Pancreas (tissue), 10 donors: ENCODE measurements around the gene PCCA. TPM values are rescaled to one million over a fixed set of nuclear protein-coding genes. Genes with fewer than 3 reads are reported as not detected.
A peak's percentile ranks its signal among the peaks of the same experiment; 100 is the strongest.

Experiments used
- ATAC-seq, 4 donors: fragments of 200-7000 bp; cut with Tn5 transposase; one replicate each; pipeline versions ENCODE4 v1.8.0 to v1.9.1; 2020; ENCODE audit warnings: mild to moderate bottlenecking in 4 of 4, moderate library complexity in 4 of 4
- DNase-seq, 6 donors: peaks; one replicate each; pipeline ENCODE4 v3.0.0-alpha.2; 2020
- FAIRE-seq: peaks from 2 replicates; lab custom pipeline; 2012; peaks lifted over from hg19 to GRCh38; lab: Jason Lieb, UNC
- H3K27ac ChIP-seq, 4 donors: fragments of 200-600 bp; sonication (generic); 1 replicate in 3 of 4; 2 replicates in 1 of 4; pipeline versions ENCODE4 v1.5.0 to v1.8.0; 2020
- H3K27me3 ChIP-seq, 4 donors: fragments of 200-600 bp; one replicate each; pipeline ENCODE4 v1.8.0; 2021
- H3K36me3 ChIP-seq, 3 donors: fragments of 200-600 bp; sonication (generic) in 1 of 3; one replicate each; pipeline versions ENCODE4 v1.5.0 to v1.8.0; 2020 to 2021
- H3K4me1 ChIP-seq, 3 donors: fragments of 200-600 bp; one replicate each; pipeline ENCODE4 v1.8.0; 2021
- H3K4me3 ChIP-seq, 4 donors: fragments of 200-600 bp; sonication (generic) in 2 of 4; one replicate each; pipeline versions ENCODE4 v1.5.0 to v1.8.0; 2020 to 2021
- H3K9me3 ChIP-seq, 4 donors: fragments of 200-600 bp; one replicate each; pipeline ENCODE4 v1.8.0; 2021
- WGBS, 2 donors: extraction: QIAGEN DNeasy Blood & Tissue Kit; methylation state at CpG; one replicate each; pipeline ENCODE4 v1.1.7; 2013; 5-methylcytosine and 5-hydroxymethylcytosine counted together
- intact Hi-C, 3 donors: fragments of 100-400 bp; cut with DNase I; formaldehyde crosslinking; loops; one replicate each; pipeline versions ENCODE4 v1.11.1 to v1.14.2; 2022
- polyA plus RNA-seq, 2 donors: library from polyadenylated mRNA; stranded (reverse); fragments of 200-250 nt; gene quantifications; one replicate each; pipeline ENCODE4 v1.2.3, GENCODE V29; 2013
- total RNA-seq, 6 donors: library from RNA; stranded (reverse); fragmentation: NEBNext Ultra II Directional in 4 of 6; extraction: Animal tissue kit (Norgen Biotek cat#: 25700) in 4 of 6; gene quantifications; one replicate each; pipeline versions ENCODE4 v1.2.1 to v1.2.4, GENCODE V29; 2021 to 2023
- TF ChIP-seq, protein P1 (sequence below), 4 donors: fragments of 200-600 bp; sonication (generic) in 3 of 4; IDR thresholded peaks; one replicate each; pipeline versions ENCODE4 v1.5.0 to v1.8.0; 2021; ENCODE audit warnings: antibody characterized with exemption in 4 of 4
- donor health status: healthy with polysubstance abuse.
- donor health status: DM: no; HTN: no; CAD: no; lungs with moderate emphysema.
- donor health status: DM: no; HTN: no; CAD: no.
- donor health status: control.
- donor health status: control.
- donor health status: Bipolar disorder and iron deficiency.
- donor health status: DM: yes; HTN: yes; CAD: no.
- donor health status: DM: no; HTN: no; CAD: no.
- donor health status: DM: no; HTN: no; CAD: no.
- donor health status: DM: yes; HTN: yes; CAD: no.

PCCA gene
- total and polyA plus RNA-seq, 8 donors = 14.2 to 32.1 (median 24.1) TPM

DNA sequence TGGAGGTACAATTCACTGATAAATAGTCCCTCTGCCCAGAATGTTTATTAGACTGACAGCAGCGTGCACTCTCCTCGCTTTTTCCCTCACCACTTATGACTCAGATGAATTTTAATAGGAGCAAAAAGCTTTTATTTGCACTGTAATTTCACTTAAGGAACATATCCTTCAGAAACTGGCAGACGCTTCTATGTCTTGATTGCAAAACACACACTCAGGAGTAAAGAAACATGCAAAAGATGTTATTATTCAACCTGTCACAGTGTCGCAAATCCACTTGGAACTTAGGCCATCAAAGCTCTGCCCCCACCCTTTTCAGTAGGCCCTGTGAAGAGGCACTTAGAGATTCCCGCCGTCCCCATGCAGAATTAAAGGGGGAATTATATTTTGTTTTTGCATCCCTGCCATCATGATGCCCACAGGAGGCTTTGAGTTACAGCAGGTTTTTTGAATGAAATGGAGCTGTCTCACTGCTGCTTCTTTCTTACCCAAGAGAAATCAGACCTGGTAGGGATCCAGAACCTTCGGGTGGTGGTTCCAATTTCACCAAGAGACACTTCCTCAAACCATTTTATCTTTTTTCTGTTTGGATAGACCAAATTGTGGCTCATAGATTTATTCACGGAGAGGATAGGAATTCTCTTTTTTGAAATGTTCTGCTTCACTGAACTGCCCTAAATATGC, 425.2 kb downstream of the PCCA start:
- DNase-seq = no peak
- H3K27ac ChIP-seq = no peak overlapping the region
- no peaks in the 10 kb centered on the region for H3K27me3 ChIP-seq
- intact Hi-C loops = loop anchor here in 2 of 3 donors (10.0 kb wide), 1 partner anchor 599 kb away; no protein-coding TSS in a partner anchor
- H3K4me1 ChIP-seq = peaks cover 6 to 26% (median 23%) of the 10 kb centered on the region in 3 donors
- H3K4me3 ChIP-seq = no peak overlapping the region
- WGBS, 2 donors = 57 to 60% methylated on average over 8 of the region's 8 CpGs
- H3K9me3 ChIP-seq = no peaks in the 10 kb centered on the region
- no peak for FAIRE-seq
- TF ChIP-seq, protein P1, sequence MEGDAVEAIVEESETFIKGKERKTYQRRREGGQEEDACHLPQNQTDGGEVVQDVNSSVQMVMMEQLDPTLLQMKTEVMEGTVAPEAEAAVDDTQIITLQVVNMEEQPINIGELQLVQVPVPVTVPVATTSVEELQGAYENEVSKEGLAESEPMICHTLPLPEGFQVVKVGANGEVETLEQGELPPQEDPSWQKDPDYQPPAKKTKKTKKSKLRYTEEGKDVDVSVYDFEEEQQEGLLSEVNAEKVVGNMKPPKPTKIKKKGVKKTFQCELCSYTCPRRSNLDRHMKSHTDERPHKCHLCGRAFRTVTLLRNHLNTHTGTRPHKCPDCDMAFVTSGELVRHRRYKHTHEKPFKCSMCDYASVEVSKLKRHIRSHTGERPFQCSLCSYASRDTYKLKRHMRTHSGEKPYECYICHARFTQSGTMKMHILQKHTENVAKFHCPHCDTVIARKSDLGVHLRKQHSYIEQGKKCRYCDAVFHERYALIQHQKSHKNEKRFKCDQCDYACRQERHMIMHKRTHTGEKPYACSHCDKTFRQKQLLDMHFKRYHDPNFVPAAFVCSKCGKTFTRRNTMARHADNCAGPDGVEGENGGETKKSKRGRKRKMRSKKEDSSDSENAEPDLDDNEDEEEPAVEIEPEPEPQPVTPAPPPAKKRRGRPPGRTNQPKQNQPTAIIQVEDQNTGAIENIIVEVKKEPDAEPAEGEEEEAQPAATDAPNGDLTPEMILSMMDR (IDR thresholded peaks at IDR 0.05) = no peak
- ATAC-seq = no peak
- H3K36me3 ChIP-seq = no peaks in the 10 kb centered on the region

- 2% methylated on average over 5 of the region's 5 CpGs for WGBS, 2 donors
- Histone ChIP-seq H3K36me3 (no peaks in the 10 kb centered on the region), H3K4me1 (peaks cover 6 to 26% (median 23%) of the 10 kb centered on the region in 3 donors), H3K27me3 (no peaks in the 10 kb centered on the region), H3K4me3 (no peak overlapping the region), H3K9me3 (no peaks in the 10 kb centered on the region), H3K27ac (no peak overlapping the region)
- FAIRE-seq (peak; percentile 86), DNase-seq (peak; percentile 61 to 86 (median 79)), ATAC-seq (peak; percentile 69 to 87 (median 82))
- intact Hi-C loops = loop anchor here in 2 of 3 donors (10.0 kb wide), 1 partner anchor 600 kb away; no protein-coding TSS in a partner anchor
- TF ChIP-seq, protein P1 (IDR thresholded peaks at IDR 0.05) = peak; percentile 66 to 91 (median 82)
Measured at GRCh38 chr13:100514788-100515409, 426.0 kb downstream of the PCCA start.

DNA sequence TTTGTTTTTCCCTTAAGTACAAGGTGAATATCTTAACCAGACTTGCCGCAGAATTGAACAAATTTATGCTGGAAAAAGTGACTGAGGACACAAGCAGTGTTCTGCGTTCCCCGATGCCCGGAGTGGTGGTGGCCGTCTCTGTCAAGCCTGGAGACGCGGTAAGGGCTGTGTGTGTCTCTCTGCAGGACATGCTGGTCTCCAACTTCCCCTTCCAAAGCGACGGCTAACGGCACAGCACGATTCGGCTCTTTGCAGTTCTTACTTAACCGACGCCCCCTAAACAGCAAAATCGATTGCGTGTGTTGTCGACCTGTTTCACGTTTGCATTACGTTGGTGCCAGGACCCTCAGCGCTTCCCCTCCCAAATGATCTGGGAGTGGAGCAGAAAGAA, 426.5 kb downstream of the PCCA start:
- intact Hi-C loops = loop anchor here in 2 of 3 donors (10.0 kb wide), 1 partner anchor 601 kb away; no protein-coding TSS in a partner anchor

GRCh38 chr13:100517135-100517534, 428.2 kb downstream of the PCCA start:
- H3K4me1 ChIP-seq = peaks cover 6 to 26% (median 23%) of the 10 kb centered on the region in 3 donors
- H3K27ac ChIP-seq = peak overlapping the region; percentile 44 to 69 (median 54)
- DNase-seq = peak in 4 of 6 donors; percentile 43 to 76 (median 68)
- 16 to 22% methylated on average over 9 of the region's 9 CpGs for WGBS, 2 donors
- FAIRE-seq = no peak
- H3K9me3 ChIP-seq = no peaks in the 10 kb centered on the region
- no peaks in the 10 kb centered on the region for H3K36me3 ChIP-seq
- TF ChIP-seq, protein P1 (IDR thresholded peaks at IDR 0.05) = no peak
- peak; percentile 85 to 92 (median 89) for ATAC-seq
- intact Hi-C loops = loop anchor here in 2 of 3 donors (10.0 kb wide), 1 partner anchor 602 kb away; no protein-coding TSS in a partner anchor
- no peak overlapping the region for H3K4me3 ChIP-seq
- H3K27me3 ChIP-seq = no peaks in the 10 kb centered on the region

More for the DNA sequence above, 426.5 kb downstream of the PCCA start:
- Histone ChIP-seq H3K4me3 (no peak overlapping the region), H3K36me3 (no peaks in the 10 kb centered on the region), H3K4me1 (peaks cover 6 to 26% (median 23%) of the 10 kb centered on the region in 3 donors), H3K27ac (no peak overlapping the region), H3K27me3 (no peaks in the 10 kb centered on the region), H3K9me3 (no peaks in the 10 kb centered on the region)
- TF ChIP-seq, protein P1 (IDR thresholded peaks at IDR 0.05) = no peak
- ATAC-seq (no peak), DNase-seq (no peak), FAIRE-seq (no peak)
- WGBS, 2 donors = 74 to 76% methylated on average over 20 of the region's 20 CpGs
